Activated T-cell treated with anti-CD3 and anti-CD28 coated beads for 24 hours (primary cell): Measurements from ENCODE around the gene GSG1L.
"Not testable (repeated sequence)": the region's sequence is repeated elsewhere in the genome, so short reads cannot be mapped to it uniquely, and the experiment has no call there.

ENCODE experiments used
- DNase-seq: peaks from one replicate; pipeline ENCODE4 v3.0.0-alpha.2; 2020; ENCODE audit warnings: low read depth

Gene GSG1L

DNA sequence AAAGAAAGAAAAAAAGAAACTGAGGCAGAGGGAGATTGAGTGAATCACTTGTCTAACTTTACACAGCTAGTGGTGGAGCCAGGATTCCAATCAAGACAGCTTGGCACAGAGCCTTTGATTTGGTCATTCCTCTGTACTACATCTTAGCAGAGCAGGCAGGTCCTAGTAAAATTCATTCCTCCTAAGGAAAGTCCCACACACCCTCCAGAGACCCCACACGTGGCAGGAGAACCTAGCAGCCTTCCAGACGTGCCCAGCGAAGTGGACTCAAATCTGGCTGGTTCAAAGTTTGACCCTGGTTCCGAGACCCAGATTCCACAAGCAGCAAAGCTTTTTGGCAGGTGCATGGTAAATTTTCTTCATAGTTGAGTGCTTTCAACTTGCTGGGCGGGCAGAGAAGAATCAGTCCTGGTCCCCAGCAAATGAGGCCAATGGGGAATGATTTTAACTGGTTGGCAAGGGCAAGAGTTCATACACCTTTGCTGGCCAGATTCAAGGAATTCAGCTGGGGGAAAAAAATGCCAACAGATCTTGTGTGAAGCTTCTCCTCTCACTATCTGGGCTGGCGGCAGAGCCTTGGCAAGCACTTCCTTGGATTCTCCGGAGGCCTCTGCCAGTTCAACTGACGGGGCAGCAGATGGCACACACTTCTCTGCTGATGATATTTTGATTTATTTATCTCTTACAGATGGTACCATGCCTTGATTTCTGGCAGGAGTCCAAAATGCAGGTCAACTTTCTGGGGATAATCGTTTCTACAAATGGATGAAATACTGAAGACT lies 82.4 kb downstream of the GSG1L start:
- no peak for DNase-seq

DNA sequence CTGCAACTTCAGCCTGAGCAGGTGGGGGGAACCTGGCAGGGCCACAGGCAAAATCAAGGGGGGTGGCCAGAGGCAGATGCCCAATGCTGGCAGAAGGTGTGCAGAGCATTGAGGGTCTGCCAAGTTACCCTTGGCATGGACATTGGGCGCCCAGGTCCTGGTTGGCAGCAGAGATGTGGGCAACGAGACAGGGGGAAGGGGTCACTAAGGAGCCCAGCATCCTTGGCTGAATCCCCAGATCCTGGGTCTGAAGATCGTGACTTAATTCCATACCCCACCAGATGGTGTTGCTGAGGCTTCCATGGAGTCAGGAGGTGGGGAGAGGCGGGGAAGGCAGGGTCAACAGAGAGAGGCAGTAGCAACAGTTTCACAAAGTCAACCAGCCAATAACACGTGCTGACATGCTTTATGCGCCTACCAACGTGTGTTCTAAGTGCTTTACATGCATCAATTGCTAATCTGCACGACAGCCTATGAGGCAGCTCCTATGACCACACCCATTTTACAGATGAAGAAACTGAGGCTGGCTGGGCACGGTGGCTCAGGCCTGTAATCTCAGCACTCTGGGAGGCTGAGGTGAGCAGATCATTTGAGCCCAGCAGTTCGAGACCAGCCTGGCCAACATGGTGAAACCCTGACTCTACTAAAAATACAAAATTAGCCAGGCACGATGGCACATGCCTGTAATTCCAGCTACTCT lies 83.3 kb downstream of the GSG1L start:
- DNase-seq, result no peak

DNA sequence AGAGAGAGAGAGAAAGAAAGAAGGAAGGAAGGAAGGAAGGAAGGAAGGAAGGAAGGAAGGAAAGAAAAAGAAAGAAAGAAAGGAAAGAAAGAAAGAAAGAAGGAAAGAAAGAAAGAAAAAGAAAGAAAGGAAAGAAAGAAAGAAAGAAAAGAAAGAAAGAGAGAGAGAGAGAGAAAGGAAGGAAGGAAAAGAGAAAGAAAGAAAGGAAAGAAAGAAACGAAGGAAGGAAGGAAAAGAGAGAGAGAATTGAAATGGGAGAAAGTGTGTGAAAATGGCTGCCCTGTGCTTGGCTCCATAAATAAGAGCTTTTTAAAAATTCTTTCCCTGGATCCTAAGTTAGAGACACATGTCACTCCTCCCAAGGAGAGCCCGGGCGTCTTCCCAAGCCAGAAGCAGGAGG lies 83.8 kb downstream of the GSG1L start:
- DNase-seq, result not testable (repeated sequence)

DNA sequence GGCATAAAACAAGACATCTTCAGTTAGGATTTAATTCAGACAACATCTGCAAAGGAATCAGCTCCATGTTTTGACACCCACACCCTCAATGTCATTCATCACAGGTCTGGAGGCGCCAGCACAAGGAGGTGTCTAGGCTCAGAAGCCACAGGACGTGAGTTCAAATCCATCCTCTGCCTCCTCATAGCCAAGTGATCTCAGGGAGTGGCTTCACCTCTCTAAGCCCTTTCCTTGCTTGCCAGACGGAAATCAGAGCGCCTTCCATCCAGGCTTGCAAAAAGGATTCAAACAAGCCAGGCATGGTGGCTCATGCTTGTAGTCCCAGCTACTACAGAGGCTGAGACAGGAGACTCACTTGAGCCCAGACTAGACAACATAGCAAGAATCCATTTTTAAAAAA lies 84.6 kb downstream of the GSG1L start:
- DNase-seq, result no peak

DNA sequence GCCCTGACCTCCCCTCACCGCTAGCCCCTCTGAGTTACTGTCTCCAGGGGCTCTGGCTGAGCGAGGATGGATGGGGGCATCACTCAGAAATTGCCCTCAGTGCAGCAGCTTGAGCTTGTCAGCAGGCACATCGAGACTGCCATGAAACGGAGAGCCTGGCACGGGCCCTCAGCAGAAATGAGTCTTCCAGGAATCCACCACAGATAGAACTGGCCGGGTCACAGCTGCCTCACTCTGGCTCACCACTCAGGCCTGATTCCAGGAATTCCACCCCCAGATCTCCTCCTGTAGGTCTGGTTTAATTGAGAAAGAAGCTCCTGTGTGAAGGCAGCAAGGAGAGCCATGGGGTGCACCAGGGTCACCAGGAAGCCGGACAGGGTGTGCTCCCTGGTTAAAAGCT lies 85.5 kb downstream of the GSG1L start:
- no peak for DNase-seq

DNA sequence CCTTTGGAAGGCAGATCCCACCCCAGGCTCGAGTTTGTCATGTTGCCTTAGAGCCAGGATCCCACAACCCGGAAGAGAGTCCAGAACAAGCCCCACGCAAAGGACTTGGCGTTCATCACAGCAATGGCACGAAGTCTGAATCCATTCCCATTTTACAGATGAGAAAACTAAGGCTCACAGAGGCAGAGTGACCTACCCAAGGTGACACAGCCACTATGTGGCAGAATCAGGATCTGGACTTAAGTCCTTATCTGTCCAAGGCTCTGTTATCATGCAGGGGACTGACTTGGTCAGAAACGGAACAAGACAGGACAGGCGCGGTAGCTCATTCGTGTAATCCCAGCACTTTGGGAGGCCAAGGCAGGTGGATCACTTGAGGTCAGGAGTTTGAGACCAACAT lies 86.5 kb downstream of the GSG1L start:
- DNase-seq, result no peak

DNA sequence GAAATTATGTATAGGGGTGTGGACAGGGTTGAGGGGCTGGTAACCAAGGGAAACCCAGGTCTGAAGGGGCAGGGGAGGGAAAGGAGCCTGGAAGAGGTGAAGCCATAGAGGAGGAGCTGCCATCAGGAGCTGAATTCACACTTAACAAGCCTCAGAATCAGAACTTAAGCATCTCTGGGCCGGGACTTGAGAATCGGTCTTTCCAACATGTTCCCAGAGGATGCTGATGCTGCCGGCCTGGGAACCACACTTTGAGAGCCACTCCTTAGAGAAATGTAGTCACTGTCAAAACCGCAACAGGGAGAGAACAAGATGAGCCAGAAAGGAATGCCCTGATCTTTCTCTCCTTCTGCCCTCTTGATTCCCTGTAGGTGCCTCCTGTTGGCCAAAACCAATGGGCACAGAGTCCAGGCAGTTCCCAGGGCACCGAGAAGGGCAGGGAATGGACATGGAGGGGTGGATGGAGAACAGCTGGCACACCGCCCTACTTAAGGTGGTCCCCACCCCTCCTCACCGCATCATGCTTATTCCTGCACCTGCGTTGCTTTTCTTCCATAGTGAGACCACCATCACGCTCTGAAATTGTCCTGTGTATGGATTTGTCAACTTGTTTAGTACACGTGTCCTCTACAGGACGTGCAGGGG lies 88.5 kb downstream of the GSG1L start:
- DNase-seq, result no peak

DNA sequence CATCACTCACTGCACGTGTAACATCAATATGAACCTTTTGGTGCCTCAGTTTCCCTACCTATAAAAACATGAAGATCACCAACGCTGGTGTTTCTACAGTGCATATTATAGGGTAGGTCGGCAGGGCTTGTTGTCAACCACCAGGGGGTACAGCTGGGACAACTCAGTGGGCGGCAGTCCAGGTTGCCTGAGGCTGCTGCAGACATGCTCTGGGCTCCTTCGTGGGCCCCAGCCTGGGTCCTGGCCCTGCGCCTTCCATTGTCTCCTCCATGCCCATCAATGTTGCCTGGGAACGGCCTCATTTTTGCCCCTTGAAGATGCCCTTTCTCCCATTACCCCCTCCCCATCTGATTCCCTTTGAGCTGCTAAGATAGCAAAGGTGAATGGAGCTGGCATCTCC lies 89.8 kb downstream of the GSG1L start:
- DNase-seq, result no peak

DNA sequence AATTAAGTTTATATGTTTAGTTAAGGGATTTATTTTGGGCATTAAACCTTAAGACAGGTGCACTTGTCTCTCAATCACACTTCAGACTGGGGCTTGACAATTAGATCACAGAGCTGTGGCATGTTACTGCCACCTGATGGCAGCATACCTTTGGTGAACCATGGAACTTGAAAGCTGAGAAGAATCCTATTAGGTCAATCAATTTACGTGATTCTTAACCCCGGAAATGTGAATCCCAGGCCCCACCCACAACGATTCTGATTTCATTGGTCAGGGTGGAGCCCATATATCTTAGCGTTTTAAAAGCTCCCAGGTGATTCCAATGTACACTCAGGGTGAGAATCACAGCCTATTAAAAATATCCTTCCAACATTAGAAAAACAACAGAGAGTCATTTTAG lies 91.0 kb downstream of the GSG1L start:
- peak; percentile 23 for DNase-seq

DNA sequence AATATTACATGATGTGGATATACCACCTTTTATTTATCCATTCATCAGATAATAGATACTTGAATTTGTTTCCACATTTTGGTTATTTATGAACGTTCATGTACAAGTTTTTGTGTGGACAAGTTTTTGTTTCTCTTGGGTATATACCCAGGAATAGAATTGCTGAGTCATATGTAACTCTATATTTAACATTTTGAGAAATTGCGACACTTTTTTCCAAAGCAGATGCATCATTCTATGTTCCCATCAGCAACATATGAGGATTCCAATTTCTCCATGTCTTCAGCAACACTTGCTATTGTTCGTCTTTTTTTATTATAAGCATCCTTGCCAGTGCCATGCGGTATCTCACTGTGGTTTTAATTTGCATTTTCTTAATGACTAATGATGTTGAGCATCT lies 93.9 kb downstream of the GSG1L start:
- DNase-seq, result no peak

DNA sequence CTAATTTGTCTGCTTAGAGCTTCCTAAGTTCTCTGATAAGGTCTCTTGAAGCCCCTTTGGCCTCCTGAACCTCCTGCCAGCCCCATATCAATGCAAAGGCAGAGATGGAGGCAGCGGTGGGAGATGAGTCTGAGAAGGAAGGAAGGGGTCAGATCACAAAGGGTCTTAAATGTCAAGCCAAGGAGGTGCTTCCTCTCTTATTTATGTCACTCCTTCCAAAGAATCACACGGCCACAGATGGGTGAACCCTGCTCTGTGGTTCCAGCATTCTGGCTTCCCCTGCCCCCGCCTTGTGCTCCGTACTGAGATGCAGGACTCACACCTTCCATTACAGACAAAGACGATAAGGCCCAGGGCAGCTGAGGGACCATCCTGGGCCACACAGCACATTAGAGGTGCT lies 96.3 kb downstream of the GSG1L start:
- no peak for DNase-seq

DNA sequence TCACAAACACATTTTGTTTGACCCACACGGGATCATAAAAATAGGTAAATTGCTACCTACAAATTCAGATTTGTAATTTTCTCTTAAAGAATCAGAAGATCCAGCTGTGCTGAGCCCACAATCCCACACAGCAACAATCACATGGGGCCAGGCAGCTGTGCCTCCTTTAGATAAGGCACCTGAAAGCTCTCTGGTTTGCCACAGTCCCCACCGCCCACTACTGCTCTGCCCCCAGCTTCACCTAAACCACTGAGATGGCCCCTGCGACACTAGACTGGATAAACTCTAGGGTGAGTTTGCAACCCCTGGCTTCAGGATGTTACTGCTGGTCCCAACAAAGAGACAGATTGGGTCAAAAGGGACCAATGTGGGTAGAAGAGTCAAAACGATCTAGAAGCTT lies 96.8 kb downstream of the GSG1L start:
- DNase-seq, result no peak

DNA sequence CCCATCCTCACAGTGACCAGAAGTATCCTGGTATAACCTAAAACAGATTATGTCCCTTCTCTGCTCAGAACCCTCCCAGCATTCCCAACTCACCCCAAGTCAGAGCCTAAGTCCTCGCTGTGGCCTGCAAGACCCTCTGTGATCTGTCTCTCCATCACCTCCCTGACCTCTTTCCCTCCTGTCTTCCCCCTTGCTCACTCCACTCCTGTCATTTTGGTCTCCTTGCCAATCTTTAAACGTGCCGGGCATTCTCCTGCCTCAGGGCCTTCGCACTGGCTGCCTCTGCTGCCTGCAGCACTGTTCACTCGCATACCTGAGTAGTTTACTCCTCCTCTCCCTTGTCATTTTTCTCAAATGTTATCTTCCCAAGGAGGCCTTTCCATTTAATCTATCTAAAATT lies 97.7 kb downstream of the GSG1L start:
- DNase-seq, result no peak

DNA sequence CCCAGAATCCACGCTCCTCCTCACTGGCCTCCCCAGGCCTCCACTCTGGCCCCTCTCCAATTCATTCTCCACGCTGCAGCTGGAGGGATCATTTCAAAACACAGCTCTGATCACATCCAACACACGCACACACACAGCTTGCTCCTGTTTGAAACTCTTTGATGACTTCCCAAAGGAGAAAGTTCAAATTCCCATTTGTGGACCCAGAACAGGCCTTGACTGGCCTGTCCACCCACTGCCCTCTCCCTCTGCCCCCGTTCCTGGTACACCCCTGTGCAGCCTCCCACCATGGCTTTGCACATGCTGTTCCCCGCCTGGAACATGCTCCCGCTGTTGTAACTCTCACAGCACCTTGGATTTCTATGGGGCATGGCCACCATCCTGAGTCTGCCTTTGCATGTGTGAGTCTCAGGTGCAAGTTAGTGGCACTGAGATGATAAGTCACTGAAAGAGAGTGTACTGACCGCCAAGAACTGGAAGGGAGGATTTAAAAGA lies 100.0 kb downstream of the GSG1L start:
- no peak for DNase-seq

DNA sequence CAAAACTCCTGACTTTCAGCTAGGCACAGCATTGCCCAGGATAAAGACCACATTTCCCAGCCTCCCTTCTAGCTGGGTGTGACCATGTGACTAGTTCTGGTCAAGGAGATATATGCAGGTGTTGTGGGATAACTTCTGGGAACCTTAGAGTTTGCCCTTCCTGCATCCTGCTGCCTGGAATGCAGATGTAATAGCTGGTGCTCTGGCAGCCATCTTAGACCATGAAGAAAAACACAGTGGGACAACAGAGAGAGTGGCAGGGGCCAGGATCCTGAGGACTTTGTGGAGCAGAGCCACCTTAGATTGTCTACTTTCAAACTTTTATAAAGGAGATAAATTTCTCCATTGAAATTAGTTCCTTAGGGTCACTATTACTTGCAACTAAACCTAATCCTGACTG lies 101.3 kb downstream of the GSG1L start:
- no peak for DNase-seq

DNA sequence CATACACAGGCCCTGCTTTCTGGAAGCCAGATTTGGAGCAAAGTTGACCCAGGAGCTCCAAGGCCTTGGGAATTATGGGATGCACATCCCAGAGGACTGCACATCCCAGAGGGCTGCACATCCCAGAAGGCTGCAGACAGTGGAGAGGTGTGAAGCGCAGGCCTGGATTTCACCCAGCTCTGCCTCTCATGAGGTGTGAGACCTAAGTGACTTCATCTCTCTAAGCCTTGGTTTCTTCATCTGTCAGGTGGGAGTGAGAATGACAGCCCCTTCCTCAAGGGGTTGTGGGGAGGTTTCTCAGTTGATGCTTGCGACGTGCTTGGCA lies 102.3 kb downstream of the GSG1L start:
- no peak for DNase-seq

DNA sequence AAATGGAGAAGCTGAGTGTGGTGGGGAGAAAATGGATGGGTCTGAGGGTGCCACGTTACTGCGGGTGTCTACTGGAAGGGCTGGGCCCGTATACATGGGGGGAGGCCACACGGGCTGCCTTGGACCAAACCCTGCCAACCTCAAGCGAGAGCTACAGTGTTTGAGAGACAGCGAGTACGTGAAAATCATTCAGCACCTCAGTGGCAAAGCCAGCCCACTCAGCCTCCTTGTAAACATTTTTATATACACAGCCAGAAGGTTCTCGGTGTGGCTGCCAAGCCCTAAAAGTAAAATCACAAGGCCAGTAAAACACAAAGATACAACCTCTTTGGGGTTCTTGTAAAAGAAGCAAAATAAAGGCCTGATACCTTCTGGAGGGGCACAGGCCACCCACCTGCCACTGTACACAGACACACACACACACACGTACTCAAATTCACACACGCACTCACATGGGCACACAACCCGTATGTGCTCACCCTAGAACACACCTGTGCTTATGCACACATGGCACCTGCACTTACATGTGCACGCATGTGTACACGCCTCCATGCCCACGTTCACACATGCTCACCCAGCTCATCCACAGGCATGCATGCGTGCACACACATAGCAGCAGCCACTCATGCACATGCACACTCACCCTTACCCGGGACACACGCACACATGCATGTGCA lies 102.8 kb downstream of the GSG1L start:
- DNase-seq, result no peak

DNA sequence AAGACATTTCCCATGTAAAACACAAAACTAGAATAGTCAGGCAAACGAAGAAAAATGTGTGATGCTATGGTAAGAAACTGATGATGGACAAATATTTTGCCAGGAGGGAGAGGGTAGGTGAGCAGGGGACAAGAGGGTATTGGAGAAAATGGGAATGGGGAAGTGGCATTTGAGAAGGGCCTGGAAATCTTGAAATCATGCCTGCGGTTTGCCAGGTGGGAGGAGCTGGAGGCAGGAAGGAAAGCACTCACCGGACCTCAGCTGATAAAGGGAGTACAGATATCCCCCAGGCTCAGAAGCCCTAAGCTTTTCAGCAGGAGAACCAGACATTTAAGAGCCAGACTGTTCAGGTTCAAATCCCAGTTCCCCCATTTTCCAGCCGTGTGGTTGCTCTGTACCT lies 103.6 kb downstream of the GSG1L start:
- DNase-seq, result no peak

DNA sequence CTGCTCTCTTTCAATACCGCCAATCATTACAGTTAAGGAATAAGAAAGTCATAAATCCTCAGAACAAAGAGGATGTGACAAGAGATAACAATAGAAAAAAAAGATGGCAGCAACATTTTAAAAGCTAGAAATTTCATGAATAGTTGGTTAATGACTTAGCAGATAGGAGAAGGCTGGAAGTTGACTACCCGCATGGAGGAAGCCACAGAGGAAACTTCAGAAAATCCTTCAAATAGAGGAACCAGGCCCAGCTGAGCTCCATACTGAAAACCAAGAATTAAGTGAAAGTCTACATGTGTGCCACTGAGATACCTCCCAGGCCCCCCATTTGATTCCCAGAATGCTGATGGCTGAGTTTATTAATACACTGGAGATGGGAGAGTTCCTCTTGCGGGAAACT lies 109.3 kb downstream of the GSG1L start:
- DNase-seq, result no peak

DNA sequence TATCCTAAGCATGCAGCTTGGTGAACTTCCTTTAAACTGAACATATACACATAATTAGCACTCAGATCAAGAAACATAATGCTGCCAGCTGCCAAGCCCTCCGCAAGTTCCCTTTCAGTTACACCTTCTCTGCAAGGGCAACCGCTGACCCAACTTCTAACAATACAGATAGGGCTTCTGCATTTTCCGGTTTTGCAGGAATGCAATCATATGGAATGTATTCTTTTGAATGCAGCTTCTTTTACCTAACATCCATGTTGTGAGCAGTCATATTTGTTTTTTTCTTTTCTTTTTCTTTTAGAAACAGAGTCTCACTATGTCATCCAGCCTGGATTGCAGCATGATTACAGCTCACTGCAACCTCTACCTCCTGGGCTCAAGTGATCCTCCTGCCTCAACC lies 110.7 kb downstream of the GSG1L start:
- DNase-seq, result no peak

DNA sequence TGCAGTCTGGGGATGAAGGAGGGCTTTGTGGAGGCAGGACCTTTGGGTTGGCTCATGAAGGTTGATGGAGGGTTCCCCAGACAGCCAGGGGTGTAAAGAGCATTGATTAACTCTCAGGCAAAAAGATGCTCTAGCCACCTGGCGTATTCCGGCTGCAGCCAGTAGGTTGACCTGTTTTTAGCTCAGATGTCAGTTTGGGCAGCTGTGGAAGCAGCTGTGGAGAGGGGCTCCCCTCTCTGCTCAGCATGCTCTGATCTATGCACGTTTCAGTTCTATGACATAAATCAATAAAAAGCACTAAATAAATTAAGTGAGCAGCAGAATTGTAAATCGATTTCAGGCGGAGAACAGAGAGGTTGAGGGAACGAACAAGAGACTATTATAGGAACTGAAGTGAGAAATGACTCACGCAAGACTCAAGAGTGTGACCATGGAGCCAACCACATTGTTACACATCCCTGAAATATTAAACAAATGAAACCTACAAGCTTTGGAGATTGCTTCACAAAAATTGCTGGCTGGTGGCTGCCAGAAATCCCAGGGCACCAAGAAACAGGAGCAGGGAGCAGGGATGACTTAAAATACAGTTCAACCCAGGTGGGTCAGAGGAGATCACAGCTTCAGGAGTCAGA lies 111.9 kb downstream of the GSG1L start:
- no peak for DNase-seq

DNA sequence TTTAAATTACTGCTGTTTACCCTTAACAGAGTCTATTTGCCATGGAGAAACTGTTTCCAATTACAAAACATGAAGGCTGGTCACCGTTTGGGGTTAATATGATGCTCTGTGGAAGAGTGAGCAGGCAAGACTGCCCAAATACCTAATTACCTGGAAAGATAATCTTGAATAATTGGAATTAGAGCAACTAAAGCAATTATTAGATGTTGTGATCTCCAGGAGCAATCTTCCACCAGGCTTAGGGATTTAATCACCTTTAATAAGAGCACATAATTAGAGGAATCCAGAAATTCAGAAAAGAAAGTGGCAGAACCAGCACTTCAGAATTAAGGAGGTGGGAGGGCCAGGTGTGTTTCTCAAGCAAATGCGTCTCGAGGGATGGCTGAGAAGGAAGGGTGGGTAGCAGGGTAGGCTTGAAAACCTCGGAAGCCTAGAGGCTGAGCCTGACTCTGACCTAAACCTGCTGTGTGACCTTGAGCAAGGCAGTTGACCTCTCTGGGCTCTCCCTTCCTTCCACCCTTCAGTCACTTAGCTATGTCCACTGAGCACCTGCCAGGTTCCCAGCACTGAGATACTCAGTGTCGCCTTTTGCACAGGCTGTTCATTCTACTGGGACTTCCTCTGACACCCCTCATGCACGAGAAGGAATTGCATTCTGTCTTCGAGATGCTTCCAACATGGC lies 113.2 kb downstream of the GSG1L start:
- no peak for DNase-seq
